Stomach (tissue), 9 donors: Measurements from ENCODE around the gene SLC1A5. TPM values are rescaled to one million over a fixed set of nuclear protein-coding genes. Genes with fewer than 3 reads are reported as not detected.

Experiments used
- DNase-seq, 2 donors: peaks; one replicate each; pipeline versions ENCODE4 v3.0.0 to v3.0.0-alpha.2; 2013 to 2019
- H3K27ac ChIP-seq, 5 donors: fragments of 200-600 bp in 4 of 5; sonication (generic) in 4 of 5; one replicate each; pipeline ENCODE4 v1.5.1; 2013 to 2019; ENCODE audit warnings: mild to moderate bottlenecking in 1 of 5, moderate library complexity in 1 of 5
- H3K27me3 ChIP-seq, 3 donors: fragments of 200-600 bp; sonication (generic); one replicate each; pipeline ENCODE4 v1.5.1; 2017 to 2019; ENCODE audit warnings: mixed run types in 1 of 3
- H3K36me3 ChIP-seq, 4 donors: fragments of 200-600 bp; sonication (generic); 1 replicate in 3 of 4; 2 replicates in 1 of 4; pipeline ENCODE4 v1.5.1; 2016 to 2019
- H3K4me1 ChIP-seq, 4 donors: fragments of 200-600 bp; sonication (generic); one replicate each; pipeline ENCODE4 v1.5.1; 2016 to 2019
- H3K4me3 ChIP-seq, 4 donors: fragments of 200-600 bp; sonication (generic) in 3 of 4; one replicate each; pipeline ENCODE4 v1.5.1; 2016 to 2019; ENCODE audit warnings: mild to moderate bottlenecking in 1 of 4
- H3K9me3 ChIP-seq, 4 donors: fragments of 200-600 bp; sonication (generic); one replicate each; pipeline ENCODE4 v1.5.1; 2016 to 2019
- EP300 ChIP-seq: sonication (generic); formaldehyde crosslinking; IDR thresholded peaks from one replicate; pipeline ENCODE4 v1.6.1; 2017; ENCODE audit warnings: antibody characterized with exemption
- POLR2A ChIP-seq, 4 donors: fragments of 450-650 bp; IDR thresholded peaks; one replicate each; pipeline ENCODE4 v1.6.1; 2016; ENCODE audit warnings: antibody characterized with exemption in 4 of 4, control low read depth in 2 of 4, mild to moderate bottlenecking in 1 of 4, moderate library complexity in 1 of 4
- POLR2AphosphoS5 ChIP-seq, 3 donors: sonication (generic); formaldehyde crosslinking; IDR thresholded peaks; one replicate each; pipeline ENCODE4 v1.6.1; 2016; ENCODE audit warnings: antibody characterized with exemption in 3 of 3
- WGBS, 5 donors: extraction: QIAGEN DNeasy Blood & Tissue Kit in 3 of 5; methylation state at CpG; one replicate each; pipeline versions ENCODE4 v1.1.5 to v1.1.7; 2013 to 2018; 5-methylcytosine and 5-hydroxymethylcytosine counted together
- intact Hi-C: fragments of 100-400 bp; cut with DNase I; formaldehyde crosslinking; loops from one replicate; pipeline ENCODE4 v1.15.1; 2023; ENCODE audit warnings: low total_unique reads
- polyA plus RNA-seq, 3 donors: library from polyadenylated mRNA; stranded (reverse); fragments of 200-250 nt; gene quantifications; one replicate each; pipeline ENCODE4 v1.2.3, GENCODE V29; 2013
- total RNA-seq, 5 donors: library from RNA; depleted of rRNA; stranded (reverse); fragments of >200 nt; gene quantifications; one replicate each; pipeline versions ENCODE4 v1.1.0 to v1.2.3, GENCODE V29; 2014 to 2016
- TF ChIP-seq, protein P1 (sequence below), 7 experiments: fragments of 450-650 bp in 4 of 7; fragments of 200-600 bp in 3 of 7; sonication (generic) in 3 of 7; IDR thresholded peaks; one replicate each; pipeline ENCODE4 v1.5.1; 2016 to 2019; ENCODE audit warnings: antibody characterized with exemption in 7 of 7, control low read depth in 2 of 7, mild to moderate bottlenecking in 1 of 7
- donor health status: healthy with polysubstance abuse.
- donor health status: Bipolar disorder and iron deficiency.
- donor health status: healthy.

SLC1A5 gene
- total and polyA plus RNA-seq, 8 donors: 18.7 to 106 (median 31.4) TPM

DNA sequence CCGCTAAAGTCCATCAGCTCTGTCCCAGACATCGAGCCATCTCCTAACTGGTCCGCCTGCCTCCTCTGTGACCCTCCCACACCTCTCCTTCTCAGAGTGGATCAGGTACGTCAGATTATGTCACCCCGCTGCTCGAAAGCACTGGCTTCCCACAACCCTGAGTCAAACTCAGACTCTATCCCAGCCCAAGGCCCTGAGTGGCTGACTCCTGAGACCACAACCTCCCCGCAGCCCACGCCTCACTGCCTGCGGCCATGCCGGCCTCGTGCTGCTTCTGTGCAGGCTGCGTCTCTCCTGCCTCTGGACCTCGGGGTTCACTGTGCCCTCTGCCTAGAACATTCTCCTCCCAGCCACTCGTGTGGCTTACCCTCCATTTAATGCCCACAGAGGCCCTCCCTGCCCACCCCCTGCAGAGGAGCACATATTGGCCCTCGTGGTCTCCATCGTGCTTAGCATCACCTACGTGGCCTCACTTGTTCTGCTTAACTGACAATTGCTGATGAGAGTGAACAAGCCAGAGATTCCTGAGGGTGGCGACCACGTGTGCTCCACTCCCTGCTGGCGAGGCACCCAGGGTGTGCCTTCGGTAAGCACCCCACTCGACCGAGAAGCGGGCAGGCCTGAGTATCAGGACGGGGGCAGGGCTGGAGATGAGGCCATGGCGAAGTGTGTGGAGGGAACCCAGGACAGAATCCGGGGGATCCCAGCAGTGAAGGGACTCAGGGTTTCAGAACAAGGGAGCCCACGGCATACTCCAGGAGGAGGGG lies 56.0 kb downstream of the SLC1A5 start:
- no peak for TF ChIP-seq EP300
- no peak for TF ChIP-seq POLR2A (IDR thresholded peaks at IDR 0.05)
- no peak for TF ChIP-seq POLR2AphosphoS5 (IDR thresholded peaks at IDR 0.05)
- TF ChIP-seq, protein P1, sequence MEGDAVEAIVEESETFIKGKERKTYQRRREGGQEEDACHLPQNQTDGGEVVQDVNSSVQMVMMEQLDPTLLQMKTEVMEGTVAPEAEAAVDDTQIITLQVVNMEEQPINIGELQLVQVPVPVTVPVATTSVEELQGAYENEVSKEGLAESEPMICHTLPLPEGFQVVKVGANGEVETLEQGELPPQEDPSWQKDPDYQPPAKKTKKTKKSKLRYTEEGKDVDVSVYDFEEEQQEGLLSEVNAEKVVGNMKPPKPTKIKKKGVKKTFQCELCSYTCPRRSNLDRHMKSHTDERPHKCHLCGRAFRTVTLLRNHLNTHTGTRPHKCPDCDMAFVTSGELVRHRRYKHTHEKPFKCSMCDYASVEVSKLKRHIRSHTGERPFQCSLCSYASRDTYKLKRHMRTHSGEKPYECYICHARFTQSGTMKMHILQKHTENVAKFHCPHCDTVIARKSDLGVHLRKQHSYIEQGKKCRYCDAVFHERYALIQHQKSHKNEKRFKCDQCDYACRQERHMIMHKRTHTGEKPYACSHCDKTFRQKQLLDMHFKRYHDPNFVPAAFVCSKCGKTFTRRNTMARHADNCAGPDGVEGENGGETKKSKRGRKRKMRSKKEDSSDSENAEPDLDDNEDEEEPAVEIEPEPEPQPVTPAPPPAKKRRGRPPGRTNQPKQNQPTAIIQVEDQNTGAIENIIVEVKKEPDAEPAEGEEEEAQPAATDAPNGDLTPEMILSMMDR (IDR thresholded peaks at IDR 0.05): no peak
- peaks cover 9 to 83% (median 31%) of the 10 kb centered on the region in 4 donors for H3K4me1 ChIP-seq
- H3K36me3 ChIP-seq: peaks cover 73 to 100% (median 99%) of the 10 kb centered on the region in 4 donors
- 82 to 93% (median 83%) methylated on average over 26 to 28 of the region's 28 CpGs for WGBS, 5 donors
- DNase-seq: no peak
- no peaks in the 10 kb centered on the region for H3K27me3 ChIP-seq
- peak overlapping the region in 2 of 5 donors; percentile 49 to 59 for H3K27ac ChIP-seq
- no peaks in the 10 kb centered on the region for H3K9me3 ChIP-seq
- H3K4me3 ChIP-seq: no peak overlapping the region
- intact Hi-C loops: no loop called here

- Histone ChIP-seq H3K27ac (peak overlapping the region in 1 of 5 donors; percentile 51), H3K27me3 (no peaks in the 10 kb centered on the region), H3K4me3 (no peak overlapping the region), H3K36me3 (peaks cover 81 to 100% (median 99%) of the 10 kb centered on the region in 4 donors), H3K9me3 (no peaks in the 10 kb centered on the region), H3K4me1 (peaks cover 2 to 75% (median 25%) of the 10 kb centered on the region in 4 donors)
- WGBS, 5 donors: 50 to 84% (median 74%) methylated on average over 12 to 14 of the region's 14 CpGs
- intact Hi-C loops: no loop called here
- DNase-seq: no peak
- TF ChIP-seq POLR2AphosphoS5 (IDR thresholded peaks at IDR 0.05) (no peak), POLR2A (IDR thresholded peaks at IDR 0.05) (no peak), EP300 (no peak)
- TF ChIP-seq, protein P1 (IDR thresholded peaks at IDR 0.05): no peak
These were observed 56.8 kb downstream of the SLC1A5 start for GRCh38 chr19:46731584-46731983.

GRCh38 chr19:46731007-46731501 lies 57.3 kb downstream of the SLC1A5 start:
- intact Hi-C loops: no loop called here
- Histone ChIP-seq H3K27ac (peak overlapping the region in 1 of 5 donors; percentile 51), H3K4me3 (no peak overlapping the region), H3K4me1 (peaks cover 0 to 70% (median 24%) of the 10 kb centered on the region in 4 donors), H3K9me3 (no peaks in the 10 kb centered on the region), H3K36me3 (peaks cover 85 to 100% (median 99%) of the 10 kb centered on the region in 4 donors), H3K27me3 (no peaks in the 10 kb centered on the region)
- peak; percentile 46 to 69 for DNase-seq
- WGBS, 5 donors: 51 to 67% (median 63%) methylated on average over 14 of the region's 14 CpGs
- TF ChIP-seq EP300 (no peak), POLR2AphosphoS5 (IDR thresholded peaks at IDR 0.05) (peak in 1 of 3 donors; percentile 12)

DNA sequence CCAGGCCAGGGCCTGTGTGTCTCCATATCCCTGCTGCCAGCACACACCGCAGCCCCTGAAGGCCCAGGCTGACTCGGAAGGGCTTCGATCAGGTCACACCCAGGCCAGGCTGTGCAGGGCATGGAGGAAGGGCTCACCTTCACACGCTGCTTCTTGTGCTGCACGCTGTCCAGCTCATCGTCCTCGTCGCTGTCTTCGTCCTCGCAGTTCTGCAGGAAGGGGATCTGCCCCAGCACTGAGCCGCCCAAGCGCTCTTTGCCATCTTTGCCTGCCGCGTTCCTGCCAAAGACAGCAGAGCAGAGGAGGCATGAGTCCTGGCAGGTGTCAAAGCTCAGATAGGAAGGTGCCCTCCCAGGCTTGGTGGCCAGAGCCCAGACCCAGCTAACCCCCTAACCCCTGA lies 57.8 kb downstream of the SLC1A5 start:
- Histone ChIP-seq H3K36me3 (peaks cover 85 to 100% (median 99%) of the 10 kb centered on the region in 4 donors), H3K27me3 (no peaks in the 10 kb centered on the region), H3K9me3 (no peaks in the 10 kb centered on the region), H3K27ac (peak overlapping the region in 1 of 5 donors; percentile 51), H3K4me1 (peaks cover 0 to 66% (median 24%) of the 10 kb centered on the region in 4 donors), H3K4me3 (no peak overlapping the region)
- 89 to 97% (median 94%) methylated on average over 14 of the region's 14 CpGs for WGBS, 5 donors
- intact Hi-C loops: no loop called here
- no peak for DNase-seq
- no peak for TF ChIP-seq POLR2AphosphoS5 (IDR thresholded peaks at IDR 0.05)
- no peak for TF ChIP-seq POLR2A (IDR thresholded peaks at IDR 0.05)
- TF ChIP-seq EP300: no peak
- TF ChIP-seq, protein P1 (IDR thresholded peaks at IDR 0.05): no peak
